Measurements from ENCODE around the gene ATN1.

- TF ChIP-seq CTCF (IDR thresholded peaks at IDR 0.05; ENCODE audit: low read depth, low read length, poor library complexity, severe bottlenecking) (no peak), EZH2phosphoT487 (IDR thresholded peaks at IDR 0.05; ENCODE audit: borderline replicate concordance, low read length) (no peak)
Measured at GRCh38 chr12:6960593-6961277, 33.0 kb downstream of the ATN1 start.

Data from DOHH2 (cell line).